Ovary (tissue), 3 donors: ENCODE results near the gene IL17RD.

ENCODE experiments used
- POLR2A ChIP-seq: fragments of 450-650 bp; IDR thresholded peaks from one replicate; pipeline ENCODE4 v1.6.1; 2017; ENCODE audit warnings: antibody characterized with exemption, mild to moderate bottlenecking, moderate library complexity
- TF ChIP-seq, protein P1 (sequence below), 3 donors: fragments of 450-650 bp in 2 of 3; fragments of 200-600 bp in 1 of 3; IDR thresholded peaks; one replicate each; pipeline versions ENCODE4 v1.5.1 to v1.8.0; 2016 to 2022; ENCODE audit warnings: antibody characterized with exemption in 3 of 3, mild to moderate bottlenecking in 1 of 3
- donor health status: DM: no; HTN: no; CAD: no.

DNA sequence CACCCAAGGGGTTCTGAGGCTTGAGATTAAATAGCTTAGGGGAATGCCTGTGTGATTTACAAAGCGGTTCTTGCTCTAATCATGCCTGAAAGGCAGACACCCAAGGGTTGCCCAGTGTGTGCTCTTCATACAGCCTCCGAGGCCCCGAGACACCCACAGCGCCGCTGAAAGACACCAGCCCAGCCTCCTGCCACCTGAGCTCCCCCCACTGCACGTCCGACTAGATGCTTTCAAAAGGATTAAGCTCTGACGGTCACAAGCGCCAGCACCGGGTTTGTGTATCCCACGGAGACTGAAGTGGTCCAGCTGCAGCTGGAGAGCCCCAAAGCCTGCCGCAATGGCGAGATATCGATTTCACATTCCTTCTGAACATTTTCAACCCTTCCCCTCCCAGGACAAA is 54.4 kb downstream of the IL17RD start:
- TF ChIP-seq, protein P1, sequence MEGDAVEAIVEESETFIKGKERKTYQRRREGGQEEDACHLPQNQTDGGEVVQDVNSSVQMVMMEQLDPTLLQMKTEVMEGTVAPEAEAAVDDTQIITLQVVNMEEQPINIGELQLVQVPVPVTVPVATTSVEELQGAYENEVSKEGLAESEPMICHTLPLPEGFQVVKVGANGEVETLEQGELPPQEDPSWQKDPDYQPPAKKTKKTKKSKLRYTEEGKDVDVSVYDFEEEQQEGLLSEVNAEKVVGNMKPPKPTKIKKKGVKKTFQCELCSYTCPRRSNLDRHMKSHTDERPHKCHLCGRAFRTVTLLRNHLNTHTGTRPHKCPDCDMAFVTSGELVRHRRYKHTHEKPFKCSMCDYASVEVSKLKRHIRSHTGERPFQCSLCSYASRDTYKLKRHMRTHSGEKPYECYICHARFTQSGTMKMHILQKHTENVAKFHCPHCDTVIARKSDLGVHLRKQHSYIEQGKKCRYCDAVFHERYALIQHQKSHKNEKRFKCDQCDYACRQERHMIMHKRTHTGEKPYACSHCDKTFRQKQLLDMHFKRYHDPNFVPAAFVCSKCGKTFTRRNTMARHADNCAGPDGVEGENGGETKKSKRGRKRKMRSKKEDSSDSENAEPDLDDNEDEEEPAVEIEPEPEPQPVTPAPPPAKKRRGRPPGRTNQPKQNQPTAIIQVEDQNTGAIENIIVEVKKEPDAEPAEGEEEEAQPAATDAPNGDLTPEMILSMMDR (IDR thresholded peaks at IDR 0.05): no peak
- no peak for TF ChIP-seq POLR2A
